ENCODE measurements around the gene MYRF. TPM values are rescaled to one million over a fixed set of nuclear protein-coding genes. Genes with fewer than 3 reads are reported as not detected.

Gene MYRF
- total and polyA plus RNA-seq, 8 donors: 6.4 to 527 (median 59.7) TPM

- no peak for TF ChIP-seq POLR2AphosphoS5 (IDR thresholded peaks at IDR 0.05)
- TF ChIP-seq EP300 (IDR thresholded peaks at IDR 0.05): no peak
- no peak for TF ChIP-seq POLR2A (IDR thresholded peaks at IDR 0.05)
- no peak for TF ChIP-seq CTCF (IDR thresholded peaks at IDR 0.05)
- WGBS, 5 donors: 82 to 88% (median 88%) methylated on average over 5 of the region's 5 CpGs
- Histone ChIP-seq H3K9me3 (no peaks in the 10 kb centered on the region), H3K36me3 (peaks cover 0 to 70% (median 48%) of the 10 kb centered on the region in 4 donors), H3K27me3 (no peaks in the 10 kb centered on the region), H3K4me1 (peaks cover 0 to 15% (median 6%) of the 10 kb centered on the region in 4 donors), H3K4me3 (no peak overlapping the region), H3K27ac (no peak overlapping the region)
- intact Hi-C loops (cut with DNase I; ENCODE audit: low total_unique reads): loop anchor here (5.0 kb wide), 1 partner anchor 59 kb away; no protein-coding TSS in a partner anchor
- no peak for DNase-seq
Observed at GRCh38 chr11:61736310-61736709, 16.1 kb upstream of the MYRF start.

- WGBS, 5 donors: 86 to 93% (median 90%) methylated on average over 11 to 12 of the region's 12 CpGs
- Histone ChIP-seq H3K4me3 (no peak overlapping the region), H3K9me3 (no peaks in the 10 kb centered on the region), H3K4me1 (peaks cover 0 to 16% (median 6%) of the 10 kb centered on the region in 4 donors), H3K27me3 (no peaks in the 10 kb centered on the region), H3K36me3 (peaks cover 0 to 74% (median 55%) of the 10 kb centered on the region in 4 donors), H3K27ac (no peak overlapping the region)
- intact Hi-C loops (cut with DNase I; ENCODE audit: low total_unique reads): loop anchor here (5.0 kb wide), 1 partner anchor 60 kb away; no protein-coding TSS in a partner anchor
- TF ChIP-seq CTCF (IDR thresholded peaks at IDR 0.05) (no peak), EP300 (IDR thresholded peaks at IDR 0.05) (no peak), POLR2A (IDR thresholded peaks at IDR 0.05) (no peak), POLR2AphosphoS5 (IDR thresholded peaks at IDR 0.05) (no peak)
- DNase-seq: no peak
Observed at GRCh38 chr11:61737131-61737530, 15.3 kb upstream of the MYRF start.

GRCh38 chr11:61737636-61738386, 14.6 kb upstream of the MYRF start:
- Histone ChIP-seq H3K27me3 (no peaks in the 10 kb centered on the region), H3K36me3 (peaks cover 0 to 79% (median 58%) of the 10 kb centered on the region in 4 donors)
- intact Hi-C loops (cut with DNase I; ENCODE audit: low total_unique reads): loop anchor here (5.0 kb wide), 1 partner anchor 61 kb away; no protein-coding TSS in a partner anchor

GRCh38 chr11:61738776-61739175, 13.7 kb upstream of the MYRF start:
- Histone ChIP-seq H3K27me3 (no peaks in the 10 kb centered on the region), H3K27ac (no peak overlapping the region), H3K4me3 (no peak overlapping the region), H3K36me3 (peaks cover 0 to 86% (median 61%) of the 10 kb centered on the region in 4 donors), H3K4me1 (peaks cover 0 to 9% (median 0%) of the 10 kb centered on the region in 4 donors), H3K9me3 (no peaks in the 10 kb centered on the region)
- no peak for DNase-seq
- WGBS, 5 donors: 63 to 94% (median 89%) methylated on average over 2 to 7 of the region's 7 CpGs
- intact Hi-C loops (cut with DNase I; ENCODE audit: low total_unique reads): loop anchor here (5.0 kb wide), 1 partner anchor 61 kb away; no protein-coding TSS in a partner anchor
- TF ChIP-seq CTCF (IDR thresholded peaks at IDR 0.05): no peak
- TF ChIP-seq POLR2AphosphoS5 (IDR thresholded peaks at IDR 0.05): no peak
- no peak for TF ChIP-seq EP300 (IDR thresholded peaks at IDR 0.05)
- no peak for TF ChIP-seq POLR2A (IDR thresholded peaks at IDR 0.05)

More at GRCh38 chr11:61737636-61738386, 14.6 kb upstream of the MYRF start:
- Histone ChIP-seq H3K4me1 (peaks cover 0 to 17% (median 5%) of the 10 kb centered on the region in 4 donors), H3K9me3 (no peaks in the 10 kb centered on the region), H3K27ac (no peak overlapping the region), H3K4me3 (no peak overlapping the region)
- no peak for TF ChIP-seq POLR2AphosphoS5 (IDR thresholded peaks at IDR 0.05)
- no peak for TF ChIP-seq CTCF (IDR thresholded peaks at IDR 0.05)
- no peak for TF ChIP-seq POLR2A (IDR thresholded peaks at IDR 0.05)
- DNase-seq: no peak
- 76 to 91% (median 86%) methylated on average over 22 to 23 of the region's 23 CpGs for WGBS, 5 donors

All from stomach (tissue), 9 donors.